ENCODE data around the gene TMPRSS12. TPM values are rescaled to one million over a fixed set of nuclear protein-coding genes. Genes with fewer than 3 reads are reported as not detected.

The TMPRSS12 gene
- total and polyA plus RNA-seq, 9 of the 15 experiments (the other 6 are each of a cell fraction or from before 2014, with no cell fraction given), result 0.04 TPM; not detected in 8

DNA sequence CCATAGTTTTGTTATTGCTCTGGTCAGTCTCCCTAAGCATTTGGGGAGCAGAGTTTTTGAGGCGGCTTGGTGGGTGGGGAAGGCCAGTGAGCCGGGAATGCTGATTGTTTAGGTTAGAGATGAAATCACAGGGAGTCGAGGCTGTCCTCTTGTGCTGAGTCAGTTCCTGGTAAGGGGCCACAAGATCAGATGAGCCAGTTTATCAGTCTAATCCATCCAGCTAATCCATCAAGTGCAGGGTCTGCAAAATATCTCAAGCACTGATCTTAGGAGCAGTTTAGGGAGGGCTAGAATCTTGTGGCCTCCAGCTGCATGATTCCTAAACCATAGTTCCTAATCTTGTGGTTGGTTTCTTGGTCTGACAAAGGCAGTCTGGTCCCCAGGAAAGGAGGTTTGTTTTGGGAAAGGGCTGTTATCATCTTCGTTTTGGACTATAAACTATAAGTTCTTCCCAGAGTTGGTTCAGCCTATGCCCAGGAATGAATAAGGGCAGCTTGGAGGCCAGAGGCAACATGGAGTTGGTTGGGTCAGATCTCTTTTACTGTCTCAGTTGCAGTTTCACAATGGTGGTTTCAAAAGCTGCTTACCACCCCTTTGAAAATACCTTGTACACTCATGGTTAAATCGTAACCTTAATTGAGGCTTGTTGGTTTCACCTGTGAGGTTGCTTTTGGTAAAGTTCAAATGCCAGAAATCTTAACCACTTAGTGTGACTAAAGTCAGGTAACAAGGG lies 76.0 kb downstream of the TMPRSS12 start (continued):
- TF ChIP-seq, protein P1, sequence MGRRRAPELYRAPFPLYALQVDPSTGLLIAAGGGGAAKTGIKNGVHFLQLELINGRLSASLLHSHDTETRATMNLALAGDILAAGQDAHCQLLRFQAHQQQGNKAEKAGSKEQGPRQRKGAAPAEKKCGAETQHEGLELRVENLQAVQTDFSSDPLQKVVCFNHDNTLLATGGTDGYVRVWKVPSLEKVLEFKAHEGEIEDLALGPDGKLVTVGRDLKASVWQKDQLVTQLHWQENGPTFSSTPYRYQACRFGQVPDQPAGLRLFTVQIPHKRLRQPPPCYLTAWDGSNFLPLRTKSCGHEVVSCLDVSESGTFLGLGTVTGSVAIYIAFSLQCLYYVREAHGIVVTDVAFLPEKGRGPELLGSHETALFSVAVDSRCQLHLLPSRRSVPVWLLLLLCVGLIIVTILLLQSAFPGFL (CRISPR knock-in tag; IDR thresholded peaks at IDR 0.05), result no peak
- TF ChIP-seq, protein P2, sequence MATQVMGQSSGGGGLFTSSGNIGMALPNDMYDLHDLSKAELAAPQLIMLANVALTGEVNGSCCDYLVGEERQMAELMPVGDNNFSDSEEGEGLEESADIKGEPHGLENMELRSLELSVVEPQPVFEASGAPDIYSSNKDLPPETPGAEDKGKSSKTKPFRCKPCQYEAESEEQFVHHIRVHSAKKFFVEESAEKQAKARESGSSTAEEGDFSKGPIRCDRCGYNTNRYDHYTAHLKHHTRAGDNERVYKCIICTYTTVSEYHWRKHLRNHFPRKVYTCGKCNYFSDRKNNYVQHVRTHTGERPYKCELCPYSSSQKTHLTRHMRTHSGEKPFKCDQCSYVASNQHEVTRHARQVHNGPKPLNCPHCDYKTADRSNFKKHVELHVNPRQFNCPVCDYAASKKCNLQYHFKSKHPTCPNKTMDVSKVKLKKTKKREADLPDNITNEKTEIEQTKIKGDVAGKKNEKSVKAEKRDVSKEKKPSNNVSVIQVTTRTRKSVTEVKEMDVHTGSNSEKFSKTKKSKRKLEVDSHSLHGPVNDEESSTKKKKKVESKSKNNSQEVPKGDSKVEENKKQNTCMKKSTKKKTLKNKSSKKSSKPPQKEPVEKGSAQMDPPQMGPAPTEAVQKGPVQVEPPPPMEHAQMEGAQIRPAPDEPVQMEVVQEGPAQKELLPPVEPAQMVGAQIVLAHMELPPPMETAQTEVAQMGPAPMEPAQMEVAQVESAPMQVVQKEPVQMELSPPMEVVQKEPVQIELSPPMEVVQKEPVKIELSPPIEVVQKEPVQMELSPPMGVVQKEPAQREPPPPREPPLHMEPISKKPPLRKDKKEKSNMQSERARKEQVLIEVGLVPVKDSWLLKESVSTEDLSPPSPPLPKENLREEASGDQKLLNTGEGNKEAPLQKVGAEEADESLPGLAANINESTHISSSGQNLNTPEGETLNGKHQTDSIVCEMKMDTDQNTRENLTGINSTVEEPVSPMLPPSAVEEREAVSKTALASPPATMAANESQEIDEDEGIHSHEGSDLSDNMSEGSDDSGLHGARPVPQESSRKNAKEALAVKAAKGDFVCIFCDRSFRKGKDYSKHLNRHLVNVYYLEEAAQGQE (IDR thresholded peaks at IDR 0.05; ENCODE audit: borderline replicate concordance), result no peak
- TF ChIP-seq, protein P2 (CRISPR knock-in tag; IDR thresholded peaks at IDR 0.05; ENCODE audit: low read depth), result no peak
- no peak for TF ChIP-seq NR2F6 (CRISPR knock-in tag; IDR thresholded peaks at IDR 0.05)
